ENCODE data around the gene CRMP1. TPM values are rescaled to one million over a fixed set of nuclear protein-coding genes. Genes with fewer than 3 reads are reported as not detected.

The CRMP1 gene
- total RNA-seq, 2 donors from 2014 or later, result 0.37 to 1.1 TPM

- no peak for DNase-seq (ENCODE audit: low spot score)
- no peak for TF ChIP-seq CTCF (IDR thresholded peaks at IDR 0.05)
- Histone ChIP-seq H3K27ac (no peak overlapping the region), H3K27me3 (no peaks in the 10 kb centered on the region), H3K4me3 (no peak overlapping the region), H3K4me1 (no peaks in the 10 kb centered on the region), H3K9me3 (peaks cover 0 to 14% of the 10 kb centered on the region in 2 donors), H3K36me3 (no peaks in the 10 kb centered on the region)
Observed at GRCh38 chr4:5908876-5909427, 16.1 kb upstream of the CRMP1 start.

GRCh38 chr4:5906191-5906590 lies 13.3 kb upstream of the CRMP1 start:
- no peak for TF ChIP-seq CTCF (IDR thresholded peaks at IDR 0.05)
- peaks cover 0 to 14% of the 10 kb centered on the region in 2 donors for H3K9me3 ChIP-seq
- no peak overlapping the region for H3K27ac ChIP-seq
- no peaks in the 10 kb centered on the region for H3K4me1 ChIP-seq
- no peaks in the 10 kb centered on the region for H3K36me3 ChIP-seq
- no peak for DNase-seq (ENCODE audit: low spot score)
- H3K4me3 ChIP-seq, result no peak overlapping the region
- H3K27me3 ChIP-seq, result no peaks in the 10 kb centered on the region

- no peak for TF ChIP-seq CTCF (IDR thresholded peaks at IDR 0.05)
- Histone ChIP-seq H3K27ac (no peak overlapping the region), H3K9me3 (peaks cover 0 to 14% of the 10 kb centered on the region in 2 donors), H3K4me1 (no peaks in the 10 kb centered on the region), H3K4me3 (no peak overlapping the region), H3K27me3 (no peaks in the 10 kb centered on the region), H3K36me3 (no peaks in the 10 kb centered on the region)
- DNase-seq (ENCODE audit: low spot score), result no peak
Observed at GRCh38 chr4:5905714-5906113, 12.8 kb upstream of the CRMP1 start.

GRCh38 chr4:5900844-5901243 lies 8.0 kb upstream of the CRMP1 start:
- Histone ChIP-seq H3K4me1 (no peaks in the 10 kb centered on the region), H3K9me3 (peaks cover 0 to 13% of the 10 kb centered on the region in 2 donors), H3K36me3 (no peaks in the 10 kb centered on the region), H3K27me3 (no peaks in the 10 kb centered on the region), H3K4me3 (no peak overlapping the region), H3K27ac (no peak overlapping the region)
- DNase-seq (ENCODE audit: low spot score), result no peak
- no peak for TF ChIP-seq CTCF (IDR thresholded peaks at IDR 0.05)

- Histone ChIP-seq H3K27ac (no peak overlapping the region), H3K27me3 (no peaks in the 10 kb centered on the region)
- no peak for DNase-seq (ENCODE audit: low spot score)
Observed at GRCh38 chr4:5899881-5900280, 7.0 kb upstream of the CRMP1 start.

More at GRCh38 chr4:5899881-5900280, 7.0 kb upstream of the CRMP1 start:
- no peak for TF ChIP-seq CTCF (IDR thresholded peaks at IDR 0.05)
- H3K4me3 ChIP-seq, result no peak overlapping the region
- H3K36me3 ChIP-seq, result no peaks in the 10 kb centered on the region
- H3K4me1 ChIP-seq, result no peaks in the 10 kb centered on the region
- peaks cover 0 to 13% of the 10 kb centered on the region in 2 donors for H3K9me3 ChIP-seq

All from right atrium auricular region (tissue), 2 donors.